GM19099 (cell line): Measurements from ENCODE around the gene PEX11G.
A peak's percentile ranks its signal among the peaks of the same experiment; 100 is the strongest.

ENCODE experiments used
- POLR2A ChIP-seq: IDR thresholded peaks from 3 replicates; pipeline ENCODE4 v1.6.1; 2011; ENCODE audit warnings: low read depth; ENCODE audit not compliant: insufficient read length; ENCODE audit errors: extremely low read depth

The PEX11G gene

DNA sequence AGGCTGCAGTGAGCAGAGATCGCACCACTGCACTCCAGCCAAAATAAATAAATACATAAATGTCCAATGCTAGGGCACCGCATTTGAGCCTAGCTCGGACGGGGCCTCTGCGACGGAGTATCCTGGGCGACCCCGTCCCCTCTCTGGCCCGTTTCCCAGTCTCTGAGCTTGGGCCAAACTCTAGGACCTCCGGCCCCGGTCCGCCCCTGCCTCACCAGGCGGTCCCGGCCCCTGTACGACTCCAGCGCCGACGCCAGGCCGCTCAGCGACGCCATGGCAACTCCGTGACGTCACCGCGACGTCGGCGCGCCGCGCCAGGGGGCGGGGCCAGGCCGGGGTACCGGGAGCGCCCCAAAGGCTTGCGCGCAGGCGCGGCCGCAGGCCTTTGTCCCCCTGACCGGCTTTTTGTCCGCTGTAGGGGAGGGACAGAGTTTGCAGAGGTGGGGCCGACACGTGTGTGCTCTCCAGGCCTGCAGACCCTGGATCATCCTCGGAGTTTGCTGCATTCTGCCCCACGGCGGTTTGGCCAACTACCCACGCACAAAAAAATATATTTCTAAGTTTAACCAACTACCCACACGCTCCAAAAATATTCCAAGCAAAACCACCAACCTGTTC is at the start of gene PEX11G:
Gene PEX11G, minus strand, starts transcription at position 300 of the 618 bp plus-strand sequence. Its CDS starts 25 bp downstream, at position 275.
- TF ChIP-seq POLR2A: peak; percentile 65

DNA sequence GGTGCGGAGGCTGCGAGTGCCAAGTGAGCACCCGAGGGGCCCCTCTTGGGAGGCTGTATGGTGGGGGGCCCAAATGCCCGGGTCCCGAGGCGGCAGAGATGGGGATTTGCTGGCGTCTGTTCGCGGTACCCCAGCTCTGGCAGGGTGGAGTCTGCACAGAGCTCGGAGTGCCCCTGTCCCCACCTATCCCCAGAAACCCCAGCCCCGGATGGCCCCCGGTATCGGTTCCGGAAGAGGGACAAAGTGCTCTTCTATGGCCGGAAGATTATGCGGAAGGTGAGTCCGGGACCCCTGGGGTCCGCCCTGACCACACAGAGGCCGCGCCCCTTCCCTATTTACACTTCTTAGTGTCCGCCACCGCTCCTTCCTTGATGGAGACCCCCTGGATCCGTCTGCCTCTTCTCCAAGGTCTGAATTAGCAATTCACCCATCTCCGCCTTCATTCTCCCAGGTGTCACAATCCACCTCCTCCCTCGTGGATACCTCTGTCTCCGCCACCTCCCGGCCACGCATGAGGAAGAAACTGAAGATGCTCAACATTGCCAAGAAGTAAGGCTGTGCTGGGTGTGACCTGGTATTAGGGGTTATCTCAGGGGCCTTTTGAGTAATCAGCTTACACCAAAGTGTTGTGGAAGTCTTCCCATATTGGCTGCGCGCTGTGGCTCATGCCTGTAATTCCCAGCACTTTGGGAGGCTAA is 47.3 kb upstream of the PEX11G start:
- TF ChIP-seq POLR2A: no peak

DNA sequence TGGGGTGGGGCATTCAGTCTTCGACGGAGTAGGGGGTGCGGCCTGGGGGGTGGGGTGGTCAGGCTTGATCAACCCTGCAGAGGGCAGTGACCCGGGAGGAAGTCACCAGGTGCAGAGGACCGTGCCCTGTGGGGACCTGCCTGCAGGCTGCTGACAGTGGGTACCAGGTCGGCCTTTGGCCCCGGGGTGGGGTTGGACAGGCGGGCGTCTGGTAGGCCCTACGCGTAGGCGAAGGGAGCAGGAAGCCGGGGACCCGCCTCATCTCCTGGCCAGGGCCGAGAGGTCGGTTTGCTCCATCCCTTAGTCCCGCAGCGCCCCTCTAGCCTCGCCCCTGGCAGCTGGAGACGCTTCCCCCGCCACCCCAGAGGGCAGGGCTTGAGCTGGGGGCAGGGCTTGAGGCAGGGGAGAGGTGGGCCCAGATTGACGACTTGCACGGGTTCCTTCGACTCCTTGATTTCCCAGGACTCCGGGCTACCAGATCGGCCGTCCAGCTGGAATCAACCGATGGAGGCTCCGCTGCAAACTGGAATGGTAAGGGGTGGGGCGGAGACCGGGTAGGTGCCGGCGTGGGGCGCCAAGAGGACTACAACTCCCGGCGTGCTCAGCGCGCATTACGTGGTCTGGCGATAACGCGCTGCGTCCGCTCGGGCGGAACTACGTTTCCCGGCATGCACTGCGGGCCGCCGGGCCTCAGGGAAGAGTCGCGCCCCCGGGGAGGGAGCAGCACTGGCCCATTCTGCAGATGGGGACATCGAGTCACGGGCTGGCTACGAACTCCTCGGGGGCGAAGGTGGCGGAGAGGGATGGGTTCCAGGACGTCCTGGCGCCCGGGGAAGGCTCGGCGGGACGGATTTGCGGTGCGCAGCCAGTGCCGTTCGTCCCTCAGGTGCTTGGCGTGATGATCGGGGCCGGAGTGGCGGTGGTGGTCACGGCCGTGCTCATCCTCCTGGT is 46.5 kb upstream of the PEX11G start, which contains the start of gene PNPLA6:
Gene PNPLA6, plus strand, starts transcription at position 671 of the 951 bp plus-strand sequence. Its CDS starts 72 bp downstream, at position 743.
- TF ChIP-seq POLR2A: no peak

DNA sequence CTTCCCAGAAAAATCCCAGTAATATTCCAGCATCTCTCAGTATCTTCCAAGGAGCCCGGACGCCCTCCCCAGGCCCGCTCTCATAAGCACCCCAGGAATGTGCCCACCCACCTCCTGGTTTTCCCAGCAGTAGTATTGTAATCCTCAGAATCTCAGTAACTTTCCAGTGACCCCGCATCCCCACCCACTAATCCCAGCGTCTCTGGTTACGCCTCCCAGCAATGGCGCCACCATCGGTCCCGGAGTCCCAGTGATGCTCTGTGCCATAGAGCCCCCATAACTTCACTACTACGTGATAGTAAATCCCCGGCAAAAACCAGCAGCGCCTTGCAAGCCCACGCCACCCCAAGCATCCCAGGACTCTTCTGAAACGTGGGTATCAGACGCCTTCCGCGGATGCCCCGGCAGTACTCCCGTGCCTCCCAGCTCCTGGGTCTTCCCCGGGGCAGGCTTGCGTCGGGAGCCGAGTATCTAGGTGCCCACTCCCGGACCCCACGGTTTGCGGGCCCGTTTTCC is 45.8 kb upstream of the PEX11G start:
- TF ChIP-seq POLR2A: no peak

DNA sequence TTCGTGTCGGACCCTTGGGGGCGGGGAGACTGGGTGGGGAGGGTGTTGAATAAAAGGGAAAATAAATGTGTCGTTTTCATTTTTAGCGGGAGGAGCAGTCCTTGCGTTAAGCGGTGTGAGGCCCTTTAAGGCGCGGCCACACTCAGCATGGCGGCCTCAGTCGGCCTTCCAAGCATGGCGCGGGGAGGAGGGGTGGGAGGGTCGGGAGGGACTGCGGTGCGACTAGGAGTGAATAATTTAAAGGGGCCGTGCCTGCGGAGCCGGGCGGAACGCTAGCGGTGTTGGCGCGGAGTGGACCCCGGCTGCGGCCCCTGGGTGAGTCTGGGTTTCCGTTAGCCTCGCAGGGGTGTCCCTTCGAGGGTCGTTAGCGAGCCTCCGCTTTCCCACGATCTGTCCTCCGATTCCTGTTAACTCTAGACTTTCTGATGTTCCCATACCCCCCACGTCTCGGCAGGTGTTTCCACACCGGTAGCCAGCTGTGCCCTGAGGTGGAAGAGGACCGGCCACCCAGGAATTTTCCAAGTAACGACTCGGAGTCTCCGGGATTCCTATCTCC is 45.2 kb upstream of the PEX11G start:
- no peak for TF ChIP-seq POLR2A

DNA sequence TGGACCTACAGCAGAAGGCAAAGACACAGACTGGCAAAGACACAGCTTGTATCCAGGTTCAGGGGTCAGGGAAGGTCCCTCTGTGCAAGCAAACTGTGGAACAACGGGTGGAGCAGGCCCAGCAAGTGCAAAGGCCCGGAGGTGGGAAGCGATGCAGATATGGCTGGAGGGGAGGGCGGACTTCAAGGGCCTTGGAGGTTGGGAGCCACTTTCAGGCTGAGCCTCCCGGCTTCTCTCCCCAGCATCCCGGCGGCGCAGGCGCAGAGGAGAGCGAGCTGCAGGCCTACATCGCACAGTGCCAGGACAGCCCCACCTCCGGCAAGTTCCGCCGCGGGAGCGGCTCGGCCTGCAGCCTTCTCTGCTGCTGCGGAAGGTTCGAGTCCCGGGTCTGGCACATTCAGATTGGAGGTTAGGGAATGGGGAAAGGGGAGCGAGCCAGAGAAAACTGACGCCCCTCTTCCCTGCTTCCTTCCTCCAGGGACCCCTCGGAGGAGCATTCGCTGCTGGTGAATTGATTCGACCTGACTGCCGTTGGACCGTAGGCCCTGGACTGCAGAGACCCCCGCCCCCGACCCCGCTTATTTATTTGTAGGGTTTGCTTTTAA is 44.5 kb upstream of the PEX11G start:
- no peak for TF ChIP-seq POLR2A

DNA sequence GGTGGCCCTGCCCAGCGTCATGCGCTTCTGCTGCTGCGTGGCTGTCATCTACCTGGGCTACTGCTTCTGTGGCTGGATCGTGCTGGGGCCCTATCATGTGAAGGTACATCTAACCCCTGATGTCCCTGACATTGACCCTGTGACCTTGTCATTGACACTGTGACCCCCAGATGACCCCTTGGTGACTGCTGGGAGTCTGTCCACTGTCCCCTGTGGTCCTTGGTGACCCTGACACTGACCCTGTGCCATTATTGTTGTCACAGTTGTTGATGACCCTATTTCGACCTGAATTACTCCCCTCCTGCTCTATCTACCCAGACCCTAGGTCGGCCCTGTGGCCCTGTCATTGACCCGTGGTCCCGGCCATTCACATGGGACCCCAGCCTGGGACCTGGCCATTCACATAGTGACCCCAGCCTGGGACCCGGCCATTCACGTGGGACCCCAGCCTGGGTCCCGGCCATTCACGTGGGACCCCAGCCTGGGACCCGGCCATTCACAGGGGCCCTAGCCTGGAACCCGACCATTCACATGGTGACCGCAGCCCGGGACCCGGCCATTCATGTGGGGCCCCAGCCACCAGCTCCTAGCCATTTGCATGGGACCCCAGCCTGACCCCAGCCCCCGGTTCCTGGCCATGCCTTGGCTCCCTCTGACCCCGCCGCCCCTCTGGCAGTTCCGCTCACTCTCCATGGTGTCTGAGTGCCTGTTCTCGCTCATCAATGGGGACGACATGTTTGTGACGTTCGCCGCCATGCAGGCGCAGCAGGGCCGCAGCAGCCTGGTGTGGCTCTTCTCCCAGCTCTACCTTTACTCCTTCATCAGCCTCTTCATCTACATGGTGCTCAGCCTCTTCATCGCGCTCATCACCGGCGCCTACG is 41.0 kb upstream of the PEX11G start:
- no peak for TF ChIP-seq POLR2A

DNA sequence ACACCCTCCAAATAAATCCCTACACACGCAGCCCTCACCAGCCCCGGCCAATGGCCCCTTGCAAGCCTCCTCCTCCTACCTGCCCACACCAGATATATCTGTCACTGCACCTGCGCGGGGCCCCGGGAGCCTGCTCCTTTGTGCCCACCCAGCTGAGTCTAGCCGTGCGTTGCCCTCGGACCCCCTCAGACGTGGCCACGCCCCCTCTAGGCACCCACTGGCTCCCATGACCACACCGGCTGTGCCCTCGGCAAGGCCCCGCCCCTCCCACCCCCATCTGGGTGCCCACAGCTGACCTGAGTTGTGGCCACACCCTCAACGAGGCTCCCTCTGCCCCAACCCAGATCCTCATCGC is 40.4 kb upstream of the PEX11G start:
- TF ChIP-seq POLR2A: no peak

DNA sequence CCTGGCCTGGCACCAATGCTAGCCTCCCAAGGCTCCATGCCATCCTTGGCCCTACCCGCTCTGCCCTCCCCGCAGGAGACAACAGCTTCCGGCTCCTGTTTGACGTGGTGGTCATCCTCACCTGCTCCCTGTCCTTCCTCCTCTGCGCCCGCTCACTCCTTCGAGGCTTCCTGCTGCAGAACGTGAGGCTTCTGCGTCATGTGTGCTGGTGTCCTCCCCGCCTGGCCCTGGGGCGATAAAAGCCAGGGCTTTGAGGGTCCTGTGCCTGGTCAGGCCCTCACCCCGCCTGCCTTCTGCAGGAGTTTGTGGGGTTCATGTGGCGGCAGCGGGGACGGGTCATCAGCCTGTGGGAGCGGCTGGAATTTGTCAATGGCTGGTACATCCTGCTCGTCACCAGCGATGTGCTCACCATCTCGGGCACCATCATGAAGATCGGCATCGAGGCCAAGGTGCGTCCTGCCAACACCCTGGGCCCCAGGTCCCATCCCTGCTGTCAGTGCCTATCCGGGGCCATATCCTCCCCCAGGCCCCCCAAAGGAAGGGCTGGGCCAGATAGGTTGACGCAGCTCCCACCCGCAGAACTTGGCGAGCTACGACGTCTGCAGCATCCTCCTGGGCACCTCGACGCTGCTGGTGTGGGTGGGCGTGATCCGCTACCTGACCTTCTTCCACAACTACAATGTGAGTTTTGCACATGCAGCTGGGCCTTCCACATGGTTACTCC is 39.8 kb upstream of the PEX11G start:
- no peak for TF ChIP-seq POLR2A

DNA sequence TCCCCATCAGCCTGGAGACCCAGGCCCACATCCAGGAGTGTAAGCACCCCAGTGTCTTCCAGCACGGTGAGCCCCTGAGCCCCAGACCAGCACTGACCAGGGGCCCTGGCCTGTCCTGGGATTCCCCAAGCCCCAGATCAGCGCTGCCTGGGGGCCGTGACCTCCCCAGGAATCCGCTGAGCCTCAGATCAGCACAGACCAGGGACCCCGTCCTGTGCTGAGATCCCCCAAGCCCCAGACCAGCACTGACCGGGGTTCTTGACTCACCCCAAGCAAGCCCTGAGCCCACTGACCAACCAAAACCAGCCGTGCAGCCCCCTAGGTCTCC is 39.3 kb upstream of the PEX11G start:
- no peak for TF ChIP-seq POLR2A

DNA sequence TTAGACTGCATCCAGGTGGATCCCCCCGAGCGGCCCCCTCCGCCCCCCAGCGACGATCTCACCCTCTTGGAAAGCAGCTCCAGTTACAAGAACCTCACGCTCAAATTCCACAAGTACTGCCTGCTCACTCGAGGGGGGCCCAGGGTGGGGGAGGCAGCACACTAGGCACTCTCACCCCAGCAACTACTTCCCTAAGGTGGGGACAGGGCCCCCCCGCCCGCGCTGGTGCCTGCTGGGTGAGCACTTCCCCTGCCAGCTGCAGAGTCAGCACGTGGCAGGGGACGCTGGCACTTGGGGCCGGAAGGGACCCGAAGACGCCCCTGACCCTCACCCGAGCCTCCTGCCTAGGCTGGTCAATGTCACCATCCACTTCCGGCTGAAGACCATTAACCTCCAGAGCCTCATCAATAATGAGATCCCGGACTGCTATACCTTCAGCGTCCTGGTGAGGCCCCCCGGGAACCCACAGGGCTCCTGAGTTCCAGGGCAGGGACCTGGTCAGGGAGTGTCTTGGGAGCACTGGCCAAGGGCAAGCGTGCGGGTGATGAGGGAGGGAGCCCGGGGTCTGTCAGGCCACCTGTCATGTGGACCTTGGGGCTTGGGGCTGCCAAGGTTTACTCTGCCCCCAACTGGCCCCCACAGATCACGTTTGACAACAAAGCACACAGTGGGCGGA is 38.8 kb upstream of the PEX11G start:
- TF ChIP-seq POLR2A: no peak

DNA sequence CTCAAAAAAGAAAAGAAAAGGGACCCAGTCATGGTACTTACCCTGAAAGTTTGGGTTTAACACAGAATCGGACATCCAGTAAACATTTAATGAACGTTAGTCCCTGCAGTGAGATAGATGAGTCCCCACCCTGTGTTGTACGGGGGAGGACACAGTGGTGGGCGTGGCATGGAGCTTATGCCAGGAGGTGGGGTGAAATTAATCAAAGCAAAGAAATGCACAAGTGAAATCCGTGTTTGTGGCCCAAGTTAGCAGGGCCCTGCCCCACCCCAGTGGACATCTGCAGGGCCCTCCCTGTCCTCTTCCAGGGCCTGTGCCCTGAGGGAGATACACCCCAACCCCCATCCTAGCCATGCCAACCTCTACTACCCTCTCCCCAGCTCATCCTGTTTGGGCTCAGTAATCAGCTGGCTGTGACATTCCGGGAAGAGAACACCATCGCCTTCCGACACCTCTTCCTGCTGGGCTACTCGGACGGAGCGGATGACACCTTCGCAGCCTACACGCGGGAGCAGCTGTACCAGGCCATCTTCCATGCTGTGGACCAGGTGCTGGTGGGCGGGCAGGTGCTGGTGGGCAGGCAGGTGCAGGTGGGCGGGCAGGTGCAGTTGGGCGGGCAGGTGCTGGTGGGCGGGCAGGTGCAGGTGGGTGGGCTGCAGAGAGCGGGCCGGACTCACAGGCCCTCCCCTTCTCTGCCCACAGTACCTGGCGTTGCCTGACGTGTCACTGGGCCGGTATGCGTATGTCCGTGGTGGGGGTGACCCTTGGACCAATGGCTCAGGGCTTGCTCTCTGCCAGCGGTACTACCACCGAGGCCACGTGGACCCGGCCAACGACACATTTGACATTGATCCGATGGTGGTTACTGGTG is 37.5 kb upstream of the PEX11G start:
- no peak for TF ChIP-seq POLR2A
